Measurements from ENCODE around the gene ARHGAP19. TPM values are rescaled to one million over a fixed set of nuclear protein-coding genes. Genes with fewer than 3 reads are reported as not detected.

The ARHGAP19 gene
- total and polyA plus RNA-seq, 2 experiments from 2014 or later = 2.7 to 8.7 TPM

GRCh38 chr10:97255512-97256293 lies 36.7 kb downstream of the ARHGAP19 start:
- Histone ChIP-seq H3K4me3 (no peak overlapping the region), H3K9me3 (ENCODE audit: low read depth) (no peaks in the 10 kb centered on the region), H4K20me1 (ENCODE audit: insufficient read depth, poor library complexity, severe bottlenecking) (no peaks in the 10 kb centered on the region), H3K9me2 (replicated peaks; ENCODE audit: insufficient read depth) (no peaks in the 10 kb centered on the region), H3K4me2 (no peak overlapping the region), H3K4me1 (ENCODE audit: insufficient read depth) (peaks cover 4% of the 10 kb centered on the region), H3K36me3 (replicated peaks; ENCODE audit: insufficient read depth, low read depth) (peaks cover 4% of the 10 kb centered on the region), H3K79me2 (no peaks in the 10 kb centered on the region), H3K27me3 (no peaks in the 10 kb centered on the region), H3K27ac (no peak overlapping the region), H2AFZ (no peak overlapping the region)
- TF ChIP-seq CTCF (IDR thresholded peaks at IDR 0.05; ENCODE audit: poor library complexity) (no peak), EZH2phosphoT487 (IDR thresholded peaks at IDR 0.05; ENCODE audit: low read depth, severe bottlenecking, unreplicated experiment) (no peak), EZH2 (IDR thresholded peaks at IDR 0.05; ENCODE audit: borderline replicate concordance) (no peak)
- no peak for DNase-seq (ENCODE audit: low spot score)
- WGBS (ENCODE audit: low lambda C conversion rate, missing lambda C conversion rate) = 85% methylated on average over 5 of the region's 5 CpGs

GRCh38 chr10:97254694-97255093 lies 37.7 kb downstream of the ARHGAP19 start:
- no peaks in the 10 kb centered on the region for H3K9me2 ChIP-seq (replicated peaks; ENCODE audit: insufficient read depth)
- H3K27ac ChIP-seq = no peak overlapping the region
- peaks cover 4% of the 10 kb centered on the region for H3K36me3 ChIP-seq (replicated peaks; ENCODE audit: insufficient read depth, low read depth)
- no peak for DNase-seq (ENCODE audit: low spot score)
- no peak for TF ChIP-seq CTCF (IDR thresholded peaks at IDR 0.05; ENCODE audit: poor library complexity)
- H3K9me3 ChIP-seq (ENCODE audit: low read depth) = no peaks in the 10 kb centered on the region
- H4K20me1 ChIP-seq (ENCODE audit: insufficient read depth, poor library complexity, severe bottlenecking) = no peaks in the 10 kb centered on the region
- no peaks in the 10 kb centered on the region for H3K79me2 ChIP-seq
- H3K4me1 ChIP-seq (ENCODE audit: insufficient read depth) = peaks cover 4% of the 10 kb centered on the region
- H3K4me3 ChIP-seq = no peak overlapping the region
- H3K4me2 ChIP-seq = no peak overlapping the region
- WGBS (ENCODE audit: low lambda C conversion rate, missing lambda C conversion rate) = 100% methylated on average over 3 of the region's 3 CpGs
- H3K27me3 ChIP-seq = no peaks in the 10 kb centered on the region
- no peak overlapping the region for H2AFZ ChIP-seq

GRCh38 chr10:97250952-97251351 lies 41.5 kb downstream of the ARHGAP19 start:
- H2AFZ ChIP-seq = no peak overlapping the region
- H4K20me1 ChIP-seq (ENCODE audit: insufficient read depth, poor library complexity, severe bottlenecking) = no peaks in the 10 kb centered on the region
- H3K36me3 ChIP-seq (replicated peaks; ENCODE audit: insufficient read depth, low read depth) = peaks cover 4% of the 10 kb centered on the region
- H3K79me2 ChIP-seq = no peaks in the 10 kb centered on the region
- H3K27me3 ChIP-seq = no peaks in the 10 kb centered on the region
- 96% methylated on average over 1 of the region's 1 CpG for WGBS (ENCODE audit: low lambda C conversion rate, missing lambda C conversion rate)
- no peaks in the 10 kb centered on the region for H3K9me3 ChIP-seq (ENCODE audit: low read depth)
- no peak overlapping the region for H3K27ac ChIP-seq
- TF ChIP-seq EZH2phosphoT487 (IDR thresholded peaks at IDR 0.05; ENCODE audit: low read depth, severe bottlenecking, unreplicated experiment) = no peak
- no peak for TF ChIP-seq CTCF (IDR thresholded peaks at IDR 0.05; ENCODE audit: poor library complexity)
- TF ChIP-seq EZH2 (IDR thresholded peaks at IDR 0.05; ENCODE audit: borderline replicate concordance) = no peak
- no peak overlapping the region for H3K4me3 ChIP-seq
- no peak for DNase-seq (ENCODE audit: low spot score)
- H3K9me2 ChIP-seq (replicated peaks; ENCODE audit: insufficient read depth) = no peaks in the 10 kb centered on the region
- H3K4me1 ChIP-seq (ENCODE audit: insufficient read depth) = no peaks in the 10 kb centered on the region
- H3K4me2 ChIP-seq = no peak overlapping the region
